Stimulated activated CD4-positive, alpha-beta T cell treated with anti-CD3 and anti-CD28 coated beads, Interleukin-12 subunit alpha, Interleukin-12 subunit beta, amount 100 ng/mL, for 48 hours (primary cell): ENCODE data around the gene ZBTB16.

Experiments used
- DNase-seq, 3 donors: peaks; one replicate each; pipeline ENCODE4 v3.0.0-alpha.2; 2020; ENCODE audit warnings: low read depth in 2 of 3, low spot score in 1 of 3

ZBTB16 gene

GRCh38 chr11:114130115-114130576 lies 70.6 kb downstream of the ZBTB16 start:
- no peak for DNase-seq

- DNase-seq: no peak
Measured at GRCh38 chr11:114130629-114131277, 71.2 kb downstream of the ZBTB16 start.

- DNase-seq: no peak
Measured at GRCh38 chr11:114131461-114131864, 72.0 kb downstream of the ZBTB16 start.

DNA sequence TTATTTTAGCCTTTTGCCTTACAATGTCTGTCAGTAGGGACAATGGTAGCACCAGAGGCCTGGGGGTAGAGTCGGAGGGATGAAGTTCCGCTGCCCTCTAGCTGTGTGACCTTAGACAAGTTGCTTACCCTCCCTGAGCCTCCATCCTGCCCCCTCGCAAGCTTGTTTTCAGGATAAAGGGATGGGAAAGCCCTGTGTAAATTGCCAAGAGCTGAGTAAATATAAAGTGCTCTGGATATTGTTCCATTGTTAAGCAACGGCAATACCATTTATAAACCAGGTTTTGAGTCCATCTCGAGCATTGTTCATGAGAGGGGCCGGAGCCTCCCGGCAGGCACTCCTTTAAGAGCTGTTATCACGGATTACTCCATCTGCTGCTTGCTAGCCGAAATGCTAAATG lies 72.9 kb downstream of the ZBTB16 start:
- no peak for DNase-seq

- DNase-seq: no peak
Measured at GRCh38 chr11:114132944-114133394, 73.5 kb downstream of the ZBTB16 start.

DNA sequence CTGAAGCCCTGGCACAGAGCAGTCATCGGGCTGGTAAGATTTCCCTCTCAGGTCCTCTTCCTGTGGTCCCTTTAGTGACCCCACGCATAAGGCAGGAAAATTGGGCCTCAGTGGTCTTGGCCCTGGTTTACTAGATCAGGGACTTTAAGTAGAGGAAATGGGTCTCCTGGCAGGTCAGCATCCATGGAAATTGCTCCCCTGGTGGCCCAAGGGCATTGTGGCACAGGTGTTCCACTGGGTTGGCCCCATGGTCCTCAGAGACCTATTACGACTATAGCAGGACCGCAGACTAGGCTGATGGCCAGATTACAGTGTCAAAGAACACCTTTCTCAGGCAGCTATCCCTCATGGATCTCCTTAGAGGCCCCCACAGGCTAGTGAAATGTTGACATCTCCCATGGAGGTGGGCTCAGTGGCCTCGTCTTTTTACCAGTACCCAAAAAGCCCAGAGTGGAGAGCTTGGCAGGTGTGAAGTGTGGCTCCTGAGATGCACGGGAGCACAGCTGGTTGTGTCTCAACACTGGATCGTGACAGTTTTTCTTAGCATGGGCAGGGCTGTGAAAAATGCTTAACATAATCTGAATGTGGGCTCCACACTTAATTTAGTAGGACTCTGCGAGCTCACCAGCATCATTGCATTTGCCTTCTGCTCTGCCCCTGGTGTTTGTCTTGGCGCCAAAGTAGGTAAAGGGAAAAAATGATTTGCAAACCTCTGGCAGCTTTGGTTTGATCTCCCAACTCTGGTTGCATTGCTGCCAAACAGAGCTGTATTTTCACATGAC lies 74.2 kb downstream of the ZBTB16 start:
- DNase-seq: no peak

- DNase-seq: no peak
Measured at GRCh38 chr11:114134870-114135269, 75.4 kb downstream of the ZBTB16 start.

DNA sequence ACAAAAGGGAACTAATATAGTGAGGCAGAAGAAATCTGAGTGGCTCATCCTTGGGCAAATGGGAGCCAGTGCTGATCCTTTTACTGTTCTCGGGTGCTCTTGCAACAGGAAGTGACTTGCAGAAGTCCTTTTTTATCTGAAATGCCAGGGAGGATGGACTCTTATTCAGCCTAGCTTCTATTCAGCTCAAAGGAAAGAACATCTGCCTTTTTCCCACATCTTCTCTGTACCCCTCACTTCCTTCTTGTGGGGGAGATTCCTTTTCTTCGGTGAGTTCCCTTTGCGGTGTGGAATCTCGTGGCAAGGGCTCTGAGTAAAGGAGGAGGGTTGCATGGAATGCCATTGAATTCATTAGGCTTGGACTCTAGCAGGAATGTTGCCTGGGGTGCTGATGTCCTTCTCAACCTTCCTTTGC lies 76.2 kb downstream of the ZBTB16 start:
- no peak for DNase-seq

GRCh38 chr11:114136686-114137640 lies 77.5 kb downstream of the ZBTB16 start:
- no peak for DNase-seq

GRCh38 chr11:114137838-114138237 lies 78.3 kb downstream of the ZBTB16 start:
- DNase-seq: no peak

DNA sequence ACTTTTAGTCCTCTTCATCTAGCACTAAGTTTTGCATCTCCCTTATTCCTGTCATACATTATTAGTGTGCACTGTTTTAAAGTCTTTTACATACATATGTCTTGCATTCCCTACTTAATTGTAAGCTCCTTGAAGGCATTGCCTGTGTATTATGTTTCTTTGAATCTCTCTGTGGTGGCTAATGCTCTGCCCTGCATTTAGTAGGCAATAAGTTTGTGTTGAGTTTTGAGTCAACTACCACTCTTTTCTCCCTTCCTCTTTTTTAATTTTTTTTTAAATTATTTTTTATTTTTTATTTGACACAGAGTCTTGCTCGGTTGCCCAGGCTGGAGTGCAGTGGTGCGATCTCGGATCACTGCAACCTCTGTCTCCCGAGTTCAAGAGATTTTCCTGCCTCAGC lies 78.9 kb downstream of the ZBTB16 start:
- DNase-seq: no peak

GRCh38 chr11:114140826-114141225 lies 81.3 kb downstream of the ZBTB16 start:
- DNase-seq: no peak

- DNase-seq: no peak
Measured at GRCh38 chr11:114141863-114142580, 82.5 kb downstream of the ZBTB16 start.

- no peak for DNase-seq
Measured at GRCh38 chr11:114142707-114143106, 83.2 kb downstream of the ZBTB16 start.

- no peak for DNase-seq
Measured at GRCh38 chr11:114145166-114145775, 85.8 kb downstream of the ZBTB16 start.

DNA sequence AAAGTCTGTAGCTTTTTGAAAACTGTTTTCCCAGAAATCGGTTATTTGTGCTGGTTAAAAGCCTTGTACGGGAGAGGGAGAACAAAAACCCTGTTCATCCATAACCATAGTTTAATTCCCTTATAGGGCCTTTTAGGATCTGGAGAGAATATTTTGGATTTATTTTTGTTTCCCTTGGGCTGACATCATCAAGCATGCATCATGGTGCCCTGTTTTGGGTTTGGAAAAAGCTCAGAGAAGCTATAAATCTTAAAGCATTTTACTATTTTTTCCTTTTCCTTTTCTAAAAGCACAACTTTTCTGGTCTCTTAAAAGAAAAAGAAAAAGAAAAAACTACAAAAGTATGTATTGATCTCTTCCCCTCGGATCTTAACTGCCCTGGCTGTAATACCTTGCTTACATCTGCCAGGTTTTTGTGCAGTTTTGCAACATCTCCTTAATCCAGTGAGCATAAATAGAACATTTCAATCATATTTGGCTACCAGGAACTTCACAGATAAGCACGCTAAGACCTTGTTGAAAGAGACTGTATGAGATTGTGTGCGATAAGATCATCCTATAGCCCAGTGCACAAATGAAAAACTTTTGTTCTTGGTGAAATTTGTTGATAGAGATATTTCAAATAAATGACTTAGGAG lies 88.0 kb downstream of the ZBTB16 start:
- DNase-seq: no peak

GRCh38 chr11:114148013-114148382 lies 88.5 kb downstream of the ZBTB16 start:
- DNase-seq: no peak

- no peak for DNase-seq
Measured at GRCh38 chr11:114149689-114150407, 90.3 kb downstream of the ZBTB16 start.

DNA sequence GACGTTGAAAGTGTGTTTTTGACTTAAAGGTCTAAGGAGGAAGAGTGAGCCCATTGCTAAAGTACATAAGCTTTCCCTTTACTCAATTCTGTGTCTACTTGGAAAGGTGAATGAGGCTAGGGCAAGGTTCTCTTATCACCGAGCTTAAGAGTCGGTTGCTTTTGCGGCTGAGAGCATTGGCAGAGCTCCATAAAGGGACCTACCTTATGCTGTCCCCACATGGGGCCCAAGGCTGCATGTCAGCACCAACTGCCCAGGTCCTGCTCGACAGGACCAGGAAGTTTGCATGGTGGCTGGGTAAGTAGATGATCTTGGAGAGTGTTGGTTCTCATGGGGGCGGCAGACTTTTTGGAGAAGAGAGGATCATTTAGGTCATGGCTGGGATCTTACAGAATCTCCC lies 91.2 kb downstream of the ZBTB16 start:
- DNase-seq: no peak
